OCI-LY1 (cell line): ENCODE measurements around the gene MAPK7.

Experiments used
- H2AFZ ChIP-seq: fragments of 200-600 bp; sonication (generic), shearing (Covaris generic); 2 replicates; pipeline ENCODE4 v1.6.0; 2014; ENCODE audit warnings: antibody characterized with exemption, mild to moderate bottlenecking, low read length
- H3F3A ChIP-seq: fragments of 200-600 bp; sonication (generic), shearing (Covaris generic); 2 replicates; pipeline ENCODE4 v1.6.0; 2014; ENCODE audit warnings: mild to moderate bottlenecking, antibody characterized with exemption, low read length, moderate library complexity; ENCODE audit not compliant: insufficient read depth
- H3K27ac ChIP-seq: fragments of 200-600 bp; sonication (generic); 2 replicates; pipeline ENCODE4 v1.5.1; 2014; ENCODE audit warnings: low read length, mixed run types, mild to moderate bottlenecking, low read depth; ENCODE audit not compliant: poor library complexity, severe bottlenecking
- H3K27me3 ChIP-seq: fragments of 200-600 bp; sonication (generic); 2 replicates; pipeline ENCODE4 v1.6.0; 2014; ENCODE audit warnings: antibody characterized with exemption, mild to moderate bottlenecking, low read length, moderate library complexity; ENCODE audit not compliant: insufficient read depth
- H3K36me3 ChIP-seq: fragments of 200-600 bp; sonication (generic); 2 replicates; pipeline ENCODE4 v1.6.1; 2014; ENCODE audit warnings: mild to moderate bottlenecking, antibody characterized with exemption, low read length, moderate library complexity, mixed read lengths; ENCODE audit not compliant: insufficient read depth
- H3K4me1 ChIP-seq: fragments of 200-600 bp; sonication (generic); 2 replicates; pipeline ENCODE4 v1.5.1; 2014; ENCODE audit warnings: mild to moderate bottlenecking, low read length, moderate library complexity; ENCODE audit not compliant: insufficient read depth, severe bottlenecking
- H3K4me2 ChIP-seq: fragments of 200-600 bp; sonication (generic), shearing (Covaris generic); 2 replicates; pipeline ENCODE4 v1.6.1; 2014; ENCODE audit warnings: low read length
- H3K4me3 ChIP-seq: fragments of 200-600 bp; sonication (generic); 2 replicates; pipeline ENCODE4 v1.5.1; 2014; ENCODE audit warnings: low read length, low read depth, mild to moderate bottlenecking, mixed read lengths; ENCODE audit not compliant: poor library complexity, severe bottlenecking
- H3K79me2 ChIP-seq: fragments of 200-600 bp; shearing (Covaris generic); 2 replicates; pipeline ENCODE4 v1.6.1; 2016; ENCODE audit warnings: mixed run types, low read length, mixed read lengths; ENCODE audit not compliant: insufficient read depth
- H3K9ac ChIP-seq: fragments of 200-600 bp; sonication (generic), shearing (Covaris generic); 2 replicates; pipeline ENCODE4 v1.6.1; 2014; ENCODE audit warnings: mild to moderate bottlenecking, low read length, mixed read lengths
- H3K9me2 ChIP-seq: fragments of 200-600 bp; sonication (generic), shearing (Covaris generic); 2 replicates; pipeline ENCODE4 v1.6.1; 2014; ENCODE audit warnings: low read depth, mild to moderate bottlenecking, low read length, mixed read lengths
- H3K9me3 ChIP-seq: fragments of 200-600 bp; shearing (Covaris generic); 2 replicates; pipeline ENCODE4 v1.6.1; 2014; ENCODE audit warnings: low read length, mixed read lengths
- H4K20me1 ChIP-seq: fragments of 200-600 bp; sonication (generic), shearing (Covaris generic); 2 replicates; pipeline ENCODE4 v1.6.0; 2016; ENCODE audit warnings: mild to moderate bottlenecking, low read length; ENCODE audit not compliant: insufficient read depth
- EZH2 ChIP-seq: fragments of 200-600 bp; sonication (generic), shearing (Covaris generic); IDR thresholded peaks from 2 replicates; pipeline ENCODE4 v1.8.0; 2017; ENCODE audit warnings: borderline replicate concordance, mixed run types, mild to moderate bottlenecking, antibody characterized with exemption, low read length, moderate library complexity, mixed read lengths
- TF ChIP-seq, protein P1 (sequence below): fragments of 200-600 bp; sonication (generic), shearing (Covaris generic); IDR thresholded peaks from 2 replicates; pipeline ENCODE4 v1.5.1; 2017; ENCODE audit warnings: mild to moderate bottlenecking, antibody characterized with exemption, low read length, moderate library complexity, mixed read lengths

The MAPK7 gene

DNA sequence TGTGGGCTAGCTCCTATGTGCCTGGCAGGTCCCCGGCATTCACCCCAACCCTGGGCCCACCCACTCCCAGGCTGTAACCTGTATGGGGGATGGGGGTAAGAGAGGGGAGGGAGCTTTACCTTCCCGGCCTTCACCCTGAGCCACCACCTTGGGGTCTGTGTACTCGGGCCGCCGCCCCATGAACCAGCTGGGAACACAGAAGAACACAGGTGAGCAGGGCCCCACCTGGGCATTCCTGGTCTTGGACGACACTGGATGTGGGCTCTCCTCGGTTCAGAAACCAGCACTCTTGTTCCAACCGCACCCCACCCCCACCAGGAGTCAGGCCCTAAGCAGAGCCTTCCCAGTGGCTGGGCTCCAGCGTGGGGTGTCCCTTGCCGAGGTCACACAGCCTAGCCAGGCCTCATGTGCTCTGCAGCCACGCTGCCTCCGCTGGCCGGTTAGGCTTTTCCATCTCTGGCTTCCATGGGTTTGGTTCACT is 34.6 kb upstream of the MAPK7 start:
- Histone ChIP-seq H3F3A (no peaks in the 10 kb centered on the region), H3K4me1 (peaks cover 9% of the 10 kb centered on the region), H3K4me3 (no peak overlapping the region), H2AFZ (no peak overlapping the region), H3K27ac (no peak overlapping the region), H3K4me2 (no peak overlapping the region), H3K27me3 (no peaks in the 10 kb centered on the region), H3K79me2 (no peaks in the 10 kb centered on the region), H3K36me3 (no peaks in the 10 kb centered on the region), H3K9me3 (no peaks in the 10 kb centered on the region), H4K20me1 (no peaks in the 10 kb centered on the region), H3K9me2 (no peaks in the 10 kb centered on the region), H3K9ac (no peak overlapping the region)
- no peak for TF ChIP-seq EZH2
- TF ChIP-seq, protein P1, sequence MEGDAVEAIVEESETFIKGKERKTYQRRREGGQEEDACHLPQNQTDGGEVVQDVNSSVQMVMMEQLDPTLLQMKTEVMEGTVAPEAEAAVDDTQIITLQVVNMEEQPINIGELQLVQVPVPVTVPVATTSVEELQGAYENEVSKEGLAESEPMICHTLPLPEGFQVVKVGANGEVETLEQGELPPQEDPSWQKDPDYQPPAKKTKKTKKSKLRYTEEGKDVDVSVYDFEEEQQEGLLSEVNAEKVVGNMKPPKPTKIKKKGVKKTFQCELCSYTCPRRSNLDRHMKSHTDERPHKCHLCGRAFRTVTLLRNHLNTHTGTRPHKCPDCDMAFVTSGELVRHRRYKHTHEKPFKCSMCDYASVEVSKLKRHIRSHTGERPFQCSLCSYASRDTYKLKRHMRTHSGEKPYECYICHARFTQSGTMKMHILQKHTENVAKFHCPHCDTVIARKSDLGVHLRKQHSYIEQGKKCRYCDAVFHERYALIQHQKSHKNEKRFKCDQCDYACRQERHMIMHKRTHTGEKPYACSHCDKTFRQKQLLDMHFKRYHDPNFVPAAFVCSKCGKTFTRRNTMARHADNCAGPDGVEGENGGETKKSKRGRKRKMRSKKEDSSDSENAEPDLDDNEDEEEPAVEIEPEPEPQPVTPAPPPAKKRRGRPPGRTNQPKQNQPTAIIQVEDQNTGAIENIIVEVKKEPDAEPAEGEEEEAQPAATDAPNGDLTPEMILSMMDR = no peak

GRCh38 chr17:19344311-19345066 is 33.8 kb upstream of the MAPK7 start:
- no peak overlapping the region for H2AFZ ChIP-seq
- no peaks in the 10 kb centered on the region for H3K36me3 ChIP-seq
- no peaks in the 10 kb centered on the region for H3K79me2 ChIP-seq
- H3F3A ChIP-seq = no peaks in the 10 kb centered on the region
- no peaks in the 10 kb centered on the region for H3K9me3 ChIP-seq
- no peak overlapping the region for H3K27ac ChIP-seq
- no peak overlapping the region for H3K9ac ChIP-seq
- H3K4me3 ChIP-seq = no peak overlapping the region
- peaks cover 9% of the 10 kb centered on the region for H3K4me1 ChIP-seq
- TF ChIP-seq, protein P1 = no peak
- no peak for TF ChIP-seq EZH2
- no peaks in the 10 kb centered on the region for H3K9me2 ChIP-seq
- no peaks in the 10 kb centered on the region for H4K20me1 ChIP-seq
- H3K4me2 ChIP-seq = no peak overlapping the region
- H3K27me3 ChIP-seq = no peaks in the 10 kb centered on the region

DNA sequence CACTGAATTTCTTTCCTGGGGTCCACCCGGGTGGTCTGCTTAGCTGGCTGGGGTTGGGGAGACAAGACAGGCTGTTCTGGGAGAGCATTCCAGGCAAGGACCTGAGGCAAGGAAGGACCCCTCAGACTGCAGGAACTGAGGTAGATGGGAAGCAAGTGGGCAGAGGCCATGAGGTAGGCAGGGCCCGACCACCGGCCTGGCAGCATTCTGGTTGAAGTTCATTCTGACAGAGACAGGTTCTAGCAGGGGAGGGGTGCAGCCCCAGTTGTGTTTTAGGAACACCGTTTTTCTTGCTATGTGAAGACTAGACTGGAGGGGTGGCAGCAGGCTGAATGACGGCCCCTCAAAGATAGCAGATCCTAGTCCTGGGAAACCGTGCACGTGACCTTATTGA is 33.2 kb upstream of the MAPK7 start:
- Histone ChIP-seq H4K20me1 (no peaks in the 10 kb centered on the region), H3K9me3 (no peaks in the 10 kb centered on the region), H3K27me3 (no peaks in the 10 kb centered on the region), H3K9ac (no peak overlapping the region), H3K9me2 (no peaks in the 10 kb centered on the region), H3K4me3 (no peak overlapping the region), H3K36me3 (no peaks in the 10 kb centered on the region), H3K79me2 (no peaks in the 10 kb centered on the region), H3K4me1 (peaks cover 9% of the 10 kb centered on the region), H3K4me2 (no peak overlapping the region), H2AFZ (no peak overlapping the region), H3F3A (no peaks in the 10 kb centered on the region), H3K27ac (no peak overlapping the region)
- no peak for TF ChIP-seq EZH2
- TF ChIP-seq, protein P1 = no peak
